Activated T-helper 1 cell treated with anti-CD3 and anti-CD28 coated beads, Interleukin-2, amount 50 U/mL, for 16 hours (primary cell): ENCODE results near the gene RAB8B.

Experiments
- DNase-seq, 2 donors: peaks; one replicate each; pipeline ENCODE4 v3.0.0-alpha.2; 2020; ENCODE audit warnings: low read depth in 1 of 2, low spot score in 1 of 2

The RAB8B gene

GRCh38 chr15:63260791-63261190 lies 71.4 kb downstream of the RAB8B start:
- DNase-seq, result no peak

- DNase-seq, result no peak
These were observed 71.9 kb downstream of the RAB8B start for GRCh38 chr15:63261311-63261710.

GRCh38 chr15:63263519-63263918 lies 74.1 kb downstream of the RAB8B start:
- DNase-seq, result no peak

- DNase-seq, result no peak
These were observed 75.4 kb downstream of the RAB8B start for GRCh38 chr15:63264688-63265293.

- no peak for DNase-seq
These were observed 85.0 kb downstream of the RAB8B start for GRCh38 chr15:63274427-63274826.

- no peak for DNase-seq
These were observed 87.1 kb downstream of the RAB8B start for GRCh38 chr15:63276342-63277037.

- peak; percentile 54 to 73 for DNase-seq
These were observed 87.9 kb downstream of the RAB8B start, which contains the start of gene APH1B for GRCh38 chr15:63277038-63277892. Gene APH1B, plus strand, starts transcription at chr15:63277605. Its CDS starts 19 bp downstream, at chr15:63277624.

GRCh38 chr15:63277893-63278456 lies 88.6 kb downstream of the RAB8B start:
- DNase-seq, result no peak

- no peak for DNase-seq
These were observed 93.7 kb downstream of the RAB8B start for GRCh38 chr15:63283126-63283525.

- no peak for DNase-seq
These were observed 94.9 kb downstream of the RAB8B start for GRCh38 chr15:63284335-63284734.

GRCh38 chr15:63287109-63287508 lies 97.7 kb downstream of the RAB8B start:
- no peak for DNase-seq

- no peak for DNase-seq
These were observed 98.9 kb downstream of the RAB8B start for GRCh38 chr15:63288342-63288741.

- DNase-seq, result no peak
These were observed 99.5 kb downstream of the RAB8B start for GRCh38 chr15:63288778-63289378.

- DNase-seq, result no peak
These were observed 102.1 kb downstream of the RAB8B start for GRCh38 chr15:63291507-63291906.

- DNase-seq, result no peak
These were observed 102.8 kb downstream of the RAB8B start for GRCh38 chr15:63292241-63292640.

GRCh38 chr15:63292771-63293170 lies 103.4 kb downstream of the RAB8B start:
- no peak for DNase-seq

GRCh38 chr15:63294359-63294758 lies 105.0 kb downstream of the RAB8B start:
- DNase-seq, result no peak

- DNase-seq, result no peak
These were observed 105.9 kb downstream of the RAB8B start for GRCh38 chr15:63295341-63295740.

GRCh38 chr15:63296195-63296594 lies 106.8 kb downstream of the RAB8B start:
- no peak for DNase-seq

- no peak for DNase-seq
These were observed 110.7 kb downstream of the RAB8B start for GRCh38 chr15:63299943-63300575.

GRCh38 chr15:63301088-63301487 lies 111.7 kb downstream of the RAB8B start:
- DNase-seq, result no peak
